ENCODE results near the gene SGSM2.

DNA sequence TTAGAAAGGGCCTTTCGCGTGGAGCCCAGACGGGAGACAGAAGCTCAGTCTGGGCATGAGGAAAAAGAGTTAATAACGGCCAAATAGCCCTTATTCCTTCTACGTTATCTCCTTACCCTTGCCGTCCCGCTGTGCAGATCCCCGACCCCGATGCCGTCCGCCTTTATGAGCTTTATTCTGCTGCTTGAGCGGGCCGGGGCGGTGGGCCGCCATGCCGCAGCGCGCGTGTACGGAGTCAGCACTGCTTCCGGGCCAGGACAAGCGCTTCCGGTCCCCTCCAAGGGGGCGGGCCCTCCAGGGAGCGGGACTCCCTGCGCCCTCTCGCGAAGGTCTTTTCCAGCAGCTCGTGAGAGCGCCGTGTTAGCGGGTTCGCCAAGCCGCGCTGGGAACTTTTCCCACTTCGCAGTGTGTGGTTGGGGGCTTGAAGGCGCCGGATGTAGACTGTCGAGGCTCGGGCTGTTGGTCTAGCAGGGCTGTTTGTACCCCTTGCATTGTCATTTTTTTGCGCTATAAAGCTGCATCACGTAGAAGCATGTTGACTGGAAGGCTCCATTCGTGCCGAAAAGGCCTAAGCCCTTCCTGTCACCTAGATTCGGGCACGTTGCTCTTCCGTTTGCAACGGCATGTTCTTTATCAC lies 968 bp upstream of the SGSM2 start, which contains the start of gene TSR1:
- TF ChIP-seq ZFP3 (CRISPR knock-in tag; IDR thresholded peaks at IDR 0.05) (no peak), ISL1 (CRISPR knock-in tag; IDR thresholded peaks at IDR 0.05) (no peak), ARNTL (CRISPR knock-in tag; IDR thresholded peaks at IDR 0.05; ENCODE audit: borderline replicate concordance, low read depth) (no peak), ZFP30 (CRISPR knock-in tag; IDR thresholded peaks at IDR 0.05) (no peak), SNAI2 (CRISPR knock-in tag; IDR thresholded peaks at IDR 0.05) (no peak), TOX (CRISPR knock-in tag; IDR thresholded peaks at IDR 0.05; ENCODE audit: borderline replicate concordance) (no peak), ZNF565 (CRISPR knock-in tag; conservative IDR thresholded peaks at IDR 0.05; ENCODE audit: low read depth) (no peak), ESRRG (CRISPR knock-in tag; IDR thresholded peaks at IDR 0.05) (no peak), OSR1 (CRISPR knock-in tag; IDR thresholded peaks at IDR 0.05) (no peak), TCF4 (CRISPR knock-in tag; IDR thresholded peaks at IDR 0.05; ENCODE audit: borderline replicate concordance) (no peak), CSDC2 (CRISPR knock-in tag; IDR thresholded peaks at IDR 0.05) (no peak), PPARA (CRISPR knock-in tag; IDR thresholded peaks at IDR 0.05; ENCODE audit: borderline replicate concordance) (no peak)
- TF ChIP-seq, protein P1, sequence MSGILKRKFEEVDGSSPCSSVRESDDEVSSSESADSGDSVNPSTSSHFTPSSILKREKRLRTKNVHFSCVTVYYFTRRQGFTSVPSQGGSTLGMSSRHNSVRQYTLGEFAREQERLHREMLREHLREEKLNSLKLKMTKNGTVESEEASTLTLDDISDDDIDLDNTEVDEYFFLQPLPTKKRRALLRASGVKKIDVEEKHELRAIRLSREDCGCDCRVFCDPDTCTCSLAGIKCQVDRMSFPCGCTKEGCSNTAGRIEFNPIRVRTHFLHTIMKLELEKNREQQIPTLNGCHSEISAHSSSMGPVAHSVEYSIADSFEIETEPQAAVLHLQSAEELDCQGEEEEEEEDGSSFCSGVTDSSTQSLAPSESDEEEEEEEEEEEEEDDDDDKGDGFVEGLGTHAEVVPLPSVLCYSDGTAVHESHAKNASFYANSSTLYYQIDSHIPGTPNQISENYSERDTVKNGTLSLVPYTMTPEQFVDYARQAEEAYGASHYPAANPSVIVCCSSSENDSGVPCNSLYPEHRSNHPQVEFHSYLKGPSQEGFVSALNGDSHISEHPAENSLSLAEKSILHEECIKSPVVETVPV (CRISPR knock-in tag; IDR thresholded peaks at IDR 0.05), result no peak
- TF ChIP-seq, protein P2, sequence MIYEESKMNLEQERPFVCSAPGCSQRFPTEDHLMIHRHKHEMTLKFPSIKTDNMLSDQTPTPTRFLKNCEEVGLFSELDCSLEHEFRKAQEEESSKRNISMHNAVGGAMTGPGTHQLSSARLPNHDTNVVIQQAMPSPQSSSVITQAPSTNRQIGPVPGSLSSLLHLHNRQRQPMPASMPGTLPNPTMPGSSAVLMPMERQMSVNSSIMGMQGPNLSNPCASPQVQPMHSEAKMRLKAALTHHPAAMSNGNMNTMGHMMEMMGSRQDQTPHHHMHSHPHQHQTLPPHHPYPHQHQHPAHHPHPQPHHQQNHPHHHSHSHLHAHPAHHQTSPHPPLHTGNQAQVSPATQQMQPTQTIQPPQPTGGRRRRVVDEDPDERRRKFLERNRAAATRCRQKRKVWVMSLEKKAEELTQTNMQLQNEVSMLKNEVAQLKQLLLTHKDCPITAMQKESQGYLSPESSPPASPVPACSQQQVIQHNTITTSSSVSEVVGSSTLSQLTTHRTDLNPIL (CRISPR knock-in tag; IDR thresholded peaks at IDR 0.05; ENCODE audit: low read depth), result no peak
